Osteoblast (primary cell): ENCODE data around the gene ZDHHC4. TPM values are rescaled to one million over a fixed set of nuclear protein-coding genes. Genes with fewer than 3 reads are reported as not detected.

Experiments
- DNase-seq: peaks from one replicate; pipeline ENCODE4 v3.0.0; 2011; ENCODE audit warnings: low spot score, mixed read lengths; ENCODE audit not compliant: insufficient read length; ENCODE audit errors: missing footprints
- H2AFZ ChIP-seq: 2 replicates; pipeline ENCODE4 v1.6.0; 2011; ENCODE audit warnings: mild to moderate bottlenecking, low read length
- H3K27ac ChIP-seq: 2 replicates; pipeline ENCODE4 v1.5.1; 2011; ENCODE audit warnings: mild to moderate bottlenecking, low read depth, low read length, moderate library complexity
- H3K27me3 ChIP-seq: 2 replicates; pipeline ENCODE4 v1.6.0; 2012; ENCODE audit warnings: mild to moderate bottlenecking, control low read depth, inconsistent platforms, low read length, moderate library complexity; ENCODE audit not compliant: insufficient read depth
- H3K36me3 ChIP-seq: 2 replicates; pipeline ENCODE4 v1.5.1; 2011; ENCODE audit warnings: mild to moderate bottlenecking, low read length, control low read depth, moderate library complexity; ENCODE audit not compliant: insufficient read depth
- H3K4me1 ChIP-seq: 2 replicates; pipeline ENCODE4 v1.5.1; 2011; ENCODE audit warnings: mild to moderate bottlenecking, low read length, control low read depth, moderate library complexity; ENCODE audit not compliant: insufficient read depth
- H3K4me2 ChIP-seq: 2 replicates; pipeline ENCODE4 v1.6.0; 2011; ENCODE audit warnings: mild to moderate bottlenecking, low read length; ENCODE audit not compliant: insufficient read depth
- H3K4me3 ChIP-seq: fragments of 200-600 bp; sonication (generic); 3 replicates; pipeline ENCODE4 v1.5.1; 2012; ENCODE audit warnings: mild to moderate bottlenecking, low read length, inconsistent platforms; ENCODE audit not compliant: insufficient read depth
- H3K79me2 ChIP-seq: 2 replicates; pipeline ENCODE4 v1.6.0; 2012; ENCODE audit warnings: mild to moderate bottlenecking, low read length, control low read depth, inconsistent platforms; ENCODE audit not compliant: insufficient read depth
- H3K9me3 ChIP-seq: 2 replicates; pipeline ENCODE4 v1.5.1; 2011; ENCODE audit warnings: low read depth, low read length, control low read depth
- H4K20me1 ChIP-seq: 2 replicates; pipeline ENCODE4 v1.6.0; 2012; ENCODE audit warnings: mild to moderate bottlenecking, low read length, control low read depth; ENCODE audit not compliant: insufficient read depth
- total RNA-seq: library from RNA; depleted of rRNA; stranded (reverse); fragments of >200 nt; gene quantifications from 2 replicates; pipeline ENCODE4 v1.2.3, GENCODE V29; 2012
- TF ChIP-seq, protein P1 (sequence below): IDR thresholded peaks from 2 replicates; pipeline ENCODE4 v1.5.1; 2011; ENCODE audit warnings: mild to moderate bottlenecking, low read depth, low read length, moderate library complexity; ENCODE audit errors: extremely low read depth

ZDHHC4 gene
- total RNA-seq, 1 donor, result 51.0 TPM

DNA sequence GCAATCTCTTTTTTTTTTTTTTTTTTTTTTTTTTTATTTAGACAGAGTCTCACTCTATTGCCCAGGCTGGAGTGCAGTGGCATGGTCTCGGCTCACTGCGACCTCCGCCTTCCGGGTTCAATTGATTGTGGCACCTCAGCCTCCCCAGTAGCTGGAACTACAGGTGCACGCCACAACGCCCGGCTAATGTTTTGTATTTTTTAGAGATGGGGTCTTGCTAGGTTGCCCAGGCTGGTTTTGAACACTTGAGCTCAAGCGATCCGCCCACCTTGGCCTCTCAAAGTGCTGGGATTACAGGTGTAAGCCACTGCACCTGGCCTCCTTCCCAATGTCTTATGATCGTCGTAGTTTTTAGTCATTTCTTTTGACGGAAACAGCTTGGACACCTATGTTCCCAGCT lies 31.5 kb downstream of the ZDHHC4 start:
- Histone ChIP-seq H3K27ac (no peak overlapping the region), H3K9me3 (no peaks in the 10 kb centered on the region), H3K79me2 (no peaks in the 10 kb centered on the region), H3K36me3 (peaks cover 6% of the 10 kb centered on the region), H3K27me3 (peaks cover 4% of the 10 kb centered on the region), H2AFZ (no peak overlapping the region), H4K20me1 (no peaks in the 10 kb centered on the region), H3K4me1 (no peaks in the 10 kb centered on the region), H3K4me3 (no peak overlapping the region), H3K4me2 (no peak overlapping the region)
- TF ChIP-seq, protein P1, sequence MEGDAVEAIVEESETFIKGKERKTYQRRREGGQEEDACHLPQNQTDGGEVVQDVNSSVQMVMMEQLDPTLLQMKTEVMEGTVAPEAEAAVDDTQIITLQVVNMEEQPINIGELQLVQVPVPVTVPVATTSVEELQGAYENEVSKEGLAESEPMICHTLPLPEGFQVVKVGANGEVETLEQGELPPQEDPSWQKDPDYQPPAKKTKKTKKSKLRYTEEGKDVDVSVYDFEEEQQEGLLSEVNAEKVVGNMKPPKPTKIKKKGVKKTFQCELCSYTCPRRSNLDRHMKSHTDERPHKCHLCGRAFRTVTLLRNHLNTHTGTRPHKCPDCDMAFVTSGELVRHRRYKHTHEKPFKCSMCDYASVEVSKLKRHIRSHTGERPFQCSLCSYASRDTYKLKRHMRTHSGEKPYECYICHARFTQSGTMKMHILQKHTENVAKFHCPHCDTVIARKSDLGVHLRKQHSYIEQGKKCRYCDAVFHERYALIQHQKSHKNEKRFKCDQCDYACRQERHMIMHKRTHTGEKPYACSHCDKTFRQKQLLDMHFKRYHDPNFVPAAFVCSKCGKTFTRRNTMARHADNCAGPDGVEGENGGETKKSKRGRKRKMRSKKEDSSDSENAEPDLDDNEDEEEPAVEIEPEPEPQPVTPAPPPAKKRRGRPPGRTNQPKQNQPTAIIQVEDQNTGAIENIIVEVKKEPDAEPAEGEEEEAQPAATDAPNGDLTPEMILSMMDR, result no peak
- no peak for DNase-seq

DNA sequence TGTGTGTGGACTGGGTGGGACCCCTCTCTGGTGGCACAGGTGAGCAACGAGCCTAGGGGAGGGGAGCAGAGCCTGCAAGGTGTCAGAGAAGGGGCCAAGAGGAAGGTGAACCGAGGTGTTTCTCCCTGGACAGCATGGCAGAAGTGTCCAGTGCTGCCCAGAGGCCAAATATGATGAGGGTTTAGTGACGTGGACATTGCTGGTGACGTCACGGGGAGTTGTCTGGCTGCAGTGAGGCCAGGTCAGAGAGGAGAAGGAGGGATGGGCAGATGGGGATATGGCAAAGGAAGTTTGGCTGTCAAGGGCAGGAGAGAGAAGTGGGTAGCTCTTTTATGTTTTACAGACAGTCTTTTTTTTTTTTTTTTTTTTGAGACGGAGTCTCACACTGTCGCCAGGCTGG lies 35.6 kb downstream of the ZDHHC4 start:
- Histone ChIP-seq H3K27ac (no peak overlapping the region), H3K4me3 (no peak overlapping the region), H4K20me1 (no peaks in the 10 kb centered on the region), H3K9me3 (no peaks in the 10 kb centered on the region), H3K4me1 (no peaks in the 10 kb centered on the region), H2AFZ (no peak overlapping the region), H3K4me2 (no peak overlapping the region), H3K36me3 (peaks cover 6% of the 10 kb centered on the region), H3K27me3 (peaks cover 33% of the 10 kb centered on the region), H3K79me2 (no peaks in the 10 kb centered on the region)
- TF ChIP-seq, protein P1, result no peak
- DNase-seq, result peak; percentile 44

- no peaks in the 10 kb centered on the region for H3K4me1 ChIP-seq
- H3K4me2 ChIP-seq, result no peak overlapping the region
- H3K27ac ChIP-seq, result no peak overlapping the region
- no peaks in the 10 kb centered on the region for H3K36me3 ChIP-seq
- H3K27me3 ChIP-seq, result peaks cover 33% of the 10 kb centered on the region
- H3K79me2 ChIP-seq, result no peaks in the 10 kb centered on the region
- TF ChIP-seq, protein P1, result no peak
- no peak overlapping the region for H3K4me3 ChIP-seq
- H2AFZ ChIP-seq, result no peak overlapping the region
- H4K20me1 ChIP-seq, result no peaks in the 10 kb centered on the region
- DNase-seq, result no peak
- no peaks in the 10 kb centered on the region for H3K9me3 ChIP-seq
Observed at GRCh38 chr7:6613706-6614105, 36.5 kb downstream of the ZDHHC4 start.

GRCh38 chr7:6614953-6615722 lies 37.9 kb downstream of the ZDHHC4 start, which contains the start of gene ZNF853:
Gene ZNF853 (plus strand): TSS chr7:6615610. CDS start chr7:6616175, 565 bp downstream.
- no peaks in the 10 kb centered on the region for H4K20me1 ChIP-seq
- peak; percentile 88 for DNase-seq
- peaks cover 33% of the 10 kb centered on the region for H3K27me3 ChIP-seq
- peak within 1 kb of the TSS; percentile 37 for H3K4me3 ChIP-seq
- no peak within 1 kb of the TSS for H2AFZ ChIP-seq
- H3K79me2 ChIP-seq, result no peaks in the 10 kb centered on the region
- no peaks in the 10 kb centered on the region for H3K9me3 ChIP-seq
- H3K27ac ChIP-seq, result no peak within 1 kb of the TSS
- no peak within 1 kb of the TSS for H3K4me2 ChIP-seq
- H3K36me3 ChIP-seq, result no peaks in the 10 kb centered on the region
- TF ChIP-seq, protein P1, result no peak
- no peaks in the 10 kb centered on the region for H3K4me1 ChIP-seq
